Measurements from ENCODE around the gene OSBP.

The OSBP gene, protein sequence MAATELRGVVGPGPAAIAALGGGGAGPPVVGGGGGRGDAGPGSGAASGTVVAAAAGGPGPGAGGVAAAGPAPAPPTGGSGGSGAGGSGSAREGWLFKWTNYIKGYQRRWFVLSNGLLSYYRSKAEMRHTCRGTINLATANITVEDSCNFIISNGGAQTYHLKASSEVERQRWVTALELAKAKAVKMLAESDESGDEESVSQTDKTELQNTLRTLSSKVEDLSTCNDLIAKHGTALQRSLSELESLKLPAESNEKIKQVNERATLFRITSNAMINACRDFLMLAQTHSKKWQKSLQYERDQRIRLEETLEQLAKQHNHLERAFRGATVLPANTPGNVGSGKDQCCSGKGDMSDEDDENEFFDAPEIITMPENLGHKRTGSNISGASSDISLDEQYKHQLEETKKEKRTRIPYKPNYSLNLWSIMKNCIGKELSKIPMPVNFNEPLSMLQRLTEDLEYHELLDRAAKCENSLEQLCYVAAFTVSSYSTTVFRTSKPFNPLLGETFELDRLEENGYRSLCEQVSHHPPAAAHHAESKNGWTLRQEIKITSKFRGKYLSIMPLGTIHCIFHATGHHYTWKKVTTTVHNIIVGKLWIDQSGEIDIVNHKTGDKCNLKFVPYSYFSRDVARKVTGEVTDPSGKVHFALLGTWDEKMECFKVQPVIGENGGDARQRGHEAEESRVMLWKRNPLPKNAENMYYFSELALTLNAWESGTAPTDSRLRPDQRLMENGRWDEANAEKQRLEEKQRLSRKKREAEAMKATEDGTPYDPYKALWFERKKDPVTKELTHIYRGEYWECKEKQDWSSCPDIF

GRCh38 chr11:59615637-59616395, at the start of gene OSBP:
OSBP (minus strand) TSS chr11:59615774; CDS start chr11:59615664, 110 bp downstream.
- peak; percentile 100 for DNase-seq (ENCODE audit: low read depth)

GRCh38 chr11:59660621-59661020, 45.0 kb upstream of the OSBP start:
- no peak for DNase-seq (ENCODE audit: low read depth)

- no peak for DNase-seq (ENCODE audit: low read depth)
Measured at GRCh38 chr11:59659981-59660380, 44.4 kb upstream of the OSBP start.

DNA sequence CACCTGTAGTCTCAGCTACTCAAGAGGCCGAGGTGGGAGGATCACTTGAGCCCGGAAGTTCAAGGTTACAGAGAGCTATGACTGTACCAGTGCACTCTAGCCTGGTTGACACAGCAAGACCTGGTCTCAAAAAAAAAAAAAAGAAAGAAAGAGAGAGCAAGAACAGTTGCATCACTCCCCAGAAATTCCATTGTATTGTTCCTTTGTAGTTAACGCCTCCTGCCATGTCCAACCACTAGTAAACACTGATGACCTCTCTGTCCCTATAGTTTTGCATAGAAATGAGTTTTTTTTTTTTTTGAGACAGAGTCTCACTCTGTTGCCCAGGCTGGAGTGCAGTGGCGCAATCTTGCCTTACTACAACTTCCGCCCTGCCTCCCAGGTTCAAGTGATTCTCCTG, 42.5 kb upstream of the OSBP start:
- no peak for DNase-seq (ENCODE audit: low read depth)

GRCh38 chr11:59654893-59655292, 39.3 kb upstream of the OSBP start:
- no peak for DNase-seq (ENCODE audit: low read depth)

DNA sequence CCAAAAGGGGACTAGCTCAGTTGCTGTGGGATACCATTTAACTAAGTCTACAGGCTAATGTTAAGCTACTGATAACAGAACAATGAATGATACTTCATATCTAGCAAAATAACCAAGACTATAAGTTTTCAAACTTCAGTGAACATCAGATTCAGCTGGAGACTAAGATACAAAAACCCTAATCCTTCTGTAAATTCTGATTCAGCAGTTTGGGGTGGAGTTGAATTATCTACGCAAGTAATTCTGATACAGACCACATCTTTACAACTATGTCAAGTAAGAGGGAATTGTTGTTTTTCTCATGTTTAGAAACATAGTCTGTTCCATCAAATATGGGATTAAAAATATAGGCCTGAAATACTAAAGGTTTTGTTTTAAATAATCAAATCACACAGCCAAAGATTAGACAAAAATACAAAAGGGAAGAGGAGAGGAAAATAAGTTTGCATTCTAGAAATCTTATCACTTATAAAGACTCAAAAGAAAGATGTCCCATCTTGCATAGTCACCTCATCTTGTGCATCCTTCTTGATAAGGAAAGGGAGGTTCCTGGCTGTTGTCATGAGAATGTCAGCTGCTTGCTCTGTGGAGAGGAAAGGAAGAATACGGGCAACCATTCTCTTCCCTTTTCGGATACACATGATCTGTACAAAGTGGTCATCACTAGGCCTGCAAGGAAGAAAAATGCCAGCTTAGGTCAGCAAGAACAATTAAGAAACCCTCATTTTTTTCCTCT, 31.8 kb upstream of the OSBP start:
- no peak for DNase-seq (ENCODE audit: low read depth)

DNA sequence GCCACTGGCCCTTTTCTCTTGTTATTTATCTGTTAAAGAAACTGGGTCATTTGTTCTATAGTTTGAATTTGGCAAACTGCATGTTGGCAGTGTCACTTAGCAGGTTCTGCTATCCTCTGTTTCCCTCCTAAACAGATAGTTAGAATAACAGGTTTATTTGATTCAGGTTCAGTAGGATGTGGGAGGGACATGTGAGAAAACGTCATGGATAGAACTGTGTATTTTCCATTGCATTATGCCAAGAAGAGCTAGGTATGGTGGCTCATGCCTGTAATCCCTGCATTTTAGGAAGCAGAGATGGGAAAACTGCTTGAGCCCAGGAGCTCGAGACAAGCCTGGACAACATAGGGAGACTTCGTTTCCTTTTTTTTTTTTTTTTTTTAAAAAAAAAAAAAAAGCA, 29.0 kb upstream of the OSBP start:
- DNase-seq (ENCODE audit: low read depth), result no peak

- DNase-seq (ENCODE audit: low read depth), result no peak
Measured at GRCh38 chr11:59643390-59643789, 27.8 kb upstream of the OSBP start.

DNA sequence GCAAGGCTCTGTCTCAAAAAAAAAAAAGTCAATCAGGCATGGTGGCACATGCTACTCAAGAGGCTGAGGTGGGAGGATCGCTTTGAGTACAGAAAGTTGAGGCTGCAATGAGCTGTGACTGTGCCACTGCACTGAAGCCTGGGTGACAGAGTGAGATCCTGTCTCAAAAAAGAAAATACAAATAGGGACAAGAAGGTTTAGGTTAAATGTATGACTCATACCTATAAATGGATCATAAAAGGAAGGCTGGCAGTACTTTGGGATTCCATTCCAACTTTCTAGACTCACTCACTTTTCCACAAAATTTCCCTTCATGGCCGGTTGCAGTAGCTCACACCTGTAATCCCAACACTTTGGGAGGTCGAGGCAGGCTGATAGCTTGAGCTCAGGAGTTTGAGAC, 25.6 kb upstream of the OSBP start:
- DNase-seq (ENCODE audit: low read depth), result no peak

DNA sequence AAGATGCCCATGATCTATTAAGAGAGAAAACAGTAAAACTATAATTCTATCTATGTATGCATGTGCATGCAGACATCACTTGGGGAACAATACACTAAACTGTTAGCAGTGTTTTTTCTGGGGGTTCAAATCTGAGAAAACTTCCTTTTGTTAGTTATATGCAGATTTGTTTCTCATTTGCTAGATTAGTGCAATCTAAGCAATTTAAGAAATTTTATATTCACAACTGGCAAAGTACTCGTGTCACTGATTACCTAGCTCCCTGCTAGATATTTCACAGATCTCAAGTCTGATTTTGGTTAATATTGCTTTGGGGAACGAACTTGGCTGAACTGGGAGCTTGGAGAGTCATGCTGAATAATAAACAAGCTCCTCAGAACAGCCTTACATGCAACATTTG, 14.9 kb upstream of the OSBP start:
- no peak for DNase-seq (ENCODE audit: low read depth)

- no peak for DNase-seq (ENCODE audit: low read depth)
Measured at GRCh38 chr11:59629996-59630395, 14.4 kb upstream of the OSBP start.

DNA sequence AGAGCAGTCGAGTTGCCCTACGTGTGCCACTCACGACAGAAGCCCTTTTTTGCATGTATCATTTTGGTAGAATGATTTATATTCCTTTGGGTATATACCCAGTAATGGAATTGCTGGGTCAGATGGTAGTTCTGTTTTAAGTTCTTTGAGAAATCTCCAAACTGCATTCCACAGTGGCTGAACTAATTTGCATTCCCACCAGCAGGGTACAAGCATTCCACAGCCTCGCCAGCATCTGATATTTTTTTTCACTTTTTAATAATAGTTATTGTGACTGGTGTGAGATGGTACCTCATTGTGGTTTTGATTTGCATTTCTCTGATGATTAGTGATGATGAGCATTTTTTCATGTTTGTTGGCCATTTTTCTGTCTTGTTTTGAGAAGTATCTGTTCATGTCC, 11.4 kb upstream of the OSBP start:
- peak; percentile 7 for DNase-seq (ENCODE audit: low read depth)

DNA sequence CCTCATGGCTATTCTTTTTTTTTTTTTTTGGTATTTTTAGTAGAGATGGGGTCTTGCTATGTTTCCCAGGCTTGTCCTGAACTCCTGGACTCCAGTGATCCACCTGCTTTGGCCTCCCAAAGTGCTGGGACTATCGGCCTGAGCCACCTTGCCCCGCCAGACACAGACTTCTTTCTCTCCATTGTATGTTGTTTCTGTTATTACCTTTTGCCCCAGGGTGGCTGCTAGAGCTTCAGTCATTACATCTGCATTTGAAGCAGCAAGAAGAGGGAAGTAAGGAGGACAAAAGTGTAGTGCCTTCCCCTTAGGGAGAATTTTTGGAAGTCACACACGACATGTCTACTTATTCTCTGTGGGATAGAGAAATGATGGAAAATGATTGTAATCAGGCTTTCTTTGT, 10.1 kb upstream of the OSBP start:
- DNase-seq (ENCODE audit: low read depth), result no peak

- no peak for DNase-seq (ENCODE audit: low read depth)
Measured at GRCh38 chr11:59617876-59618275, 2.3 kb upstream of the OSBP start.

DNA sequence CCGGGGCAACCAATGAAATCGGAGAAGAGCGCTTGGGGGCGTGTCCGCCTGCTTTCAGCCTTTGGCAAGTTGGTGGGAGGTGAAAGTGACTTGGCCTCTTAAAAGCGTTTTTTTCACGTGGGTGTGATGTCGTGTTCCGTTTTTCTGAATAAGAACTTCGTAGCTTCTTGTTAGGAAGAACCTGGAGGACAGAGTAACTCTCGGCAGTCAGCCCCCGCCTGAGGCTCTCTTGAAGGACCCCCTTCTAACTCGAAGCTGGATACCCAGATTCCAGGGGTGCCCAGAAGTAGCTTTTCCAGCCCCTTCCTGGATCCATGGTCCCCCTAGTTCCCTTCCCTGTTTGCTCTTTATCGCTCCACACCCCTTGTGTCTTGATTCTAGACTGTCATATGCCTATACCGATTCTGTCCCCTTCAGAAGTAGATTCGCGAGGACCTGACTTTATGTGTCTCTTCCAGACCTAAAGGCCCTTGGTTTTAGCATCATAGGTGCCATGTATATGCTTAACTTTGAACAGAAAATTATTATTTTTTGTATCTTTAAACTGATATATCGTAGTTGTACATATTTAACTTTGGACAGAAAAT, 915 bp upstream of the OSBP start:
- no peak for DNase-seq (ENCODE audit: low read depth)

- no peak for DNase-seq (ENCODE audit: low read depth)
Measured at GRCh38 chr11:59615120-59615636, 396 bp downstream of the OSBP start.

DNA sequence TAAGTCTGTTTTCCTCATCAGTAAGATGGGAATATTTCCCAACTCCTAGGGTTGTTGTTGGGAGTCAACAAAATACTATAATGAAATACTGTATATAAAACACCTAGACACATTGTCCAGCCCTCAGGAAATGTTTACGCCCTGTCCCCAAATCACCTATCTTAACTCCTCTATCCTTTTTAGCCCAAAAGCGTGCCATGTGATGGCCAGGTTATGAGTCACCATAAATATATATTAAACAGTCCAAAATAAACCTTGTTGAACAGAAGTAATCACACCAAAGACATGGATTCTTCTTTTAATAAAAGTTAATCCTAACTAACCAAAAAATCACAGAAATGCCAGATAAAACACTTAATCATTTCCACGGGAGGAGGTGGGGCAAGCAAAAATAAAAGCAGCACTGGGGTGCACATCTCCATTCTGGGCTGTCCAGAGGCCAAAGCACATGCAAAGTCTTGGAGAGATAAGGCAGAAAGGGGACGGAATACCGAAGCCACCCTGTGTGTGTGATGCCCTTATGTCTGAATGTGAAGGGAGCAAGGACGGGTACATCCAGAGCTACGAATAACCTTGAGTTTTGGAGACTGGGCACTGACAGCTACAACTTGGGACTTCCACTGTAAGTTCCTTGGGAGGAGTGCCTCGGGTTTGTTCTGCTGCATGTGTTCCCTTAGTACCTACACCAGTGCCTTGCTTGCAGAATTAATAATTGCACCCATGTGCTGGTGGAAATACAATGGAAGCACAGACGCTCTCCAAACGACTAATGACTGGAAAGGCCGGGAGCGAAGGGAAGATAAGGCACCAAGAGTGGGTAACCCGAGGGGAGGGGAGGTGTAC, 1.1 kb downstream of the OSBP start:
- DNase-seq (ENCODE audit: low read depth), result no peak

DNA sequence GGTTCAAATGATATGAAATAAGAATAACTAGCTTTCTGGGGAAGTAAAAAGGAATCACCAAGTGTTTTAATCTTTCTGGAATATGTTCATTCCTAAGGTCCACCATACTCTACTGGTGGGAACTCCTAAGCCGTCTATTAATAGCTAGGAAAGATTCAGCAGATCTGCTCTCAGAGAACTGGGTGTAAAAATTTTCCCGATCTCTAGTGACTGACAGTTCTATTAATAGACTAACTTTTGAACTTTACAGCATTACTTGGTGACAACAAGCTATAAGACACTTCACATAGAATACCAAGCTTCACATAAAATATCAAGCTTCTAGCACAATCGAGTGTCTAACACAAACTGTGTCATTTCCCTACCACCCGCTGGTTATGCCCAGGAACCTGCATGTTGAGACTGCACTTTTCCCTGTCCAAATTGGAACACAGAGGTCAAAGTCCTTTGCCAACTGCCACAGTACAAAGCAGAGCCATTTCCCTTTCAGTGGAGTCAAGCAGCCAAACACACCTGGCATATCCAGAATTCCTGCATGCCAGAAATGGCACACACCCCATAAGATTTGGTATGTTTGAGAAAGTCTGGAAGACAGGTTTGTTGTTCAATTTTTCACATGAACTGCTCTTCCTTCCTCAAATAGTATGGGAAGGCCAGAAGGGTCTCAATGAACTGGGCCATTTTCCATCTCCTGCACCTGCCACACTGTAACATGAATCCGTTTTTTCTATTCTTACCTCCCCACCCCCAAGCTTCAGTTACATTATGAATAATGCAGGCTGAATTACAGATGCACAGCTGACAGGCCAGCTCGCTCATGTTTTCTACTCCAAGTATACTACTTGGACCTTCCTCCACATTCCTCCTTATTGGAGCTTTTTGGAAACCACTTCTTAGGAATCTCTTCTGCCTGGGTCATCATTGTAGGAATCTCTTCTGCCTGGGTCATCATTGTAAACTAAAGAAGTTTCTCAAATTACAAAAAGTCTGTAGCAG, 3.7 kb downstream of the OSBP start:
- peak; percentile 24 for DNase-seq (ENCODE audit: low read depth)

- no peak for DNase-seq (ENCODE audit: low read depth)
Measured at GRCh38 chr11:59610289-59610688, 5.3 kb downstream of the OSBP start.
